T-helper 1 cell (primary cell): Measurements from ENCODE around the gene KCTD13.
"Not testable (repeated sequence)": the region's sequence is repeated elsewhere in the genome, so short reads cannot be mapped to it uniquely, and the experiment has no call there.

Experiments
- DNase-seq, 5 donors: peaks; one replicate each; pipeline ENCODE4 v3.0.0-alpha.2; 2012 to 2020

The KCTD13 gene

DNA sequence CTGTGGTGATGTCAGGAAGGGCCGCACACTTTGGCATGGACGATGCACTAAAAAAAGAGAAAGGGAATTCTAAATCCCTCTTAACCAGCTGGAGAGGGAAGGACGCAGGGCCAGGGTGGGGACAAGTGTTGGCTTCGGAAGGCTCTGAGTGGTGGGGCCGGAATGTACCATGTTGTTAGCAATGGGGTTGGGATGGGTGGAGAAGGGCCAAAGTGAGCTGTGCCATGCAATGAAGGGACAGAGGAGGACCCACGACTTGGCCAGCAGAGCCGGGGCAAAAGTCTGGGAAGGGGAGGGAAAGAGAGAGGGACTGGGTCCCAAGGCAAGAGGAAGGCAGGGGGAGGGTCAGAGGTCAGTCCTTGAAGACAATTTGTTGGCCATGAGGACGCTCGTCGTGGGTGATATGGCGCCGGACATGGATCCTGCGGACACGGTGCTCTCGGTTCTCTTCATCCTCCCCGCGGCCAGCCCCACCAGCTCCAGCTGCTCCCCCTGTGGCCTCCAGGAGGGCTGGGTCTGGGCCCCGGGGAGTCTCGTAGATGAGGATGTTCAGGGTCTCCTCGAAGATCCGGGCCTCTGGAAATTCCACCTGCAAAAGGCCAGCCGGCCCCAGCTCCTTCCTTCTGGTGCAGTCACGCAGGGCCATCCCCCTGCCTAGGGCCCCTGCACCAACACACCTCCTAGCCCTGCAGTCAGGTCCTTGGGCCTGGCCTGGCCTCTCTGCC lies 19.3 kb downstream of the KCTD13 start:
- no peak for DNase-seq

DNA sequence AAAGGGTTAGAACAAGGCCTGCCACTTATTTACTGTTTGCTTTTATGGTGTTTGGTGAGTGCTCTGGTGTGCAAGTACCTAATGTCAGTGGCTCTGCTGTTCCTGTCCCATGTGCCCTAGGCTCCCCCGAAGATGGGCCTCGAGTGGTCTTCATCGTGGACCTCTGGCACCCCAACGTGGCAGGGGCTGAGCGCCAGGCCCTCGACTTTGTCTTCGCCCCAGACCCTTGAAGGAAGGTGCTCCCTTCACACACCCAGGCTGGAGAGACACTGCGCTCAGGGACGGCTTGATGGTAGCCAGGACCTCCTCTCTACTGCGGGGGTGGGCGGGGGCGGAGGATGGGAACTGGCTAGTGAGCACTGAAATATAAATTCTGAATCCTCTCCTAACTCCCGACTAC lies 20.4 kb downstream of the KCTD13 start:
- no peak for DNase-seq

DNA sequence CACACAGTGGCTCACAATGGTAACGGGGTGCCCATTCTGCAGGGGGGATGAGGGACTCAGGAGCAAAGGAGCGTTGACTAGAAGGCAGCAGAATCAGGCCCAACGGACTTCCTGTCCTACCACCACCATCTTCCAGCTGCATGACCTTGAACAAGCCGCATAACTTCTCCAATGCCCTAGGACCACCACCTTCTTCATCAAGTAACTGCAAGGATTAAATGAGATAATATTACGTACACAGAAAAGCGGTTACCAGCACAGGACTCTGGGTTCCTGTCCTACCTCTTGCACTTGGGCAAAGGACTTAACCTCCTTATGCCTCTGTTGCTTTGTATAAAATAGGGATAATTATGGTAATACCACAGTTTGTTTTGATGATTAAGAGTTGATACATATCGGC lies 21.1 kb downstream of the KCTD13 start:
- no peak for DNase-seq

DNA sequence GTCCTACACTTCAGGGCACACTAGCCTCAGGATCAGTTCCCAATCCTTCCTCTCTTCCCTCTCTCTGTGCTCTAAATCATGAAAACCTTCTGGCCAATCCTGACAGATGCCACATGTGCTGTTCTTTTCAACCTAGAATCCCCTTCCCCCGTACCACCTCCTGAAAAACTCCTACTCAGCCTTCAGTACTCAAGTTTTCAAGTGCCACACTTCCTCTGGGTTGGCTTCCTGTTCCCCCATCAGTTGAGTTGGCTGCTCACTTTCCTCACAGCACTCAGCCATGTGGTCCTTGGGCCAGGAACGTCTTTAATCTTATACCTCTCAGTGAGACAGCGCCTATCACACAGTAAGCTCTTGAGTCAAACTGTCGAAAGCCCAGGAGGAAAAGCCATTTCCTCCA lies 22.4 kb downstream of the KCTD13 start:
- DNase-seq = no peak

DNA sequence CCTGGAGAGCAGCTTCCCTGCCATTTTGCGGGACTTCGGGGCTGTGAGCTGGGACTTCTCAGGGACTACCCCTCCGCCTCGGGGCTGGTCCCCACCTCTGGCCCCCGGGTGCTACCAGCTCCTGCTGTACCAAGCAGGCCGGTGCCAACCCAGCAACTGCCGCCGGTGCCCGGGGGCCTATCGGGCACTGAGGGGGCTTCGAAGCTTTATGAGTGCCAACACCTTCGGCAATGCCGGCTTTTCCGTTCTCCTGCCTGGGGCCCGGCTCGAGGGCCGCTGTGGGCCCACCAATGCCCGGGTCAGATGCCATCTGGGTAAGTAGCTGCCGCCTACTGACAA lies 24.4 kb downstream of the KCTD13 start:
- no peak for DNase-seq

DNA sequence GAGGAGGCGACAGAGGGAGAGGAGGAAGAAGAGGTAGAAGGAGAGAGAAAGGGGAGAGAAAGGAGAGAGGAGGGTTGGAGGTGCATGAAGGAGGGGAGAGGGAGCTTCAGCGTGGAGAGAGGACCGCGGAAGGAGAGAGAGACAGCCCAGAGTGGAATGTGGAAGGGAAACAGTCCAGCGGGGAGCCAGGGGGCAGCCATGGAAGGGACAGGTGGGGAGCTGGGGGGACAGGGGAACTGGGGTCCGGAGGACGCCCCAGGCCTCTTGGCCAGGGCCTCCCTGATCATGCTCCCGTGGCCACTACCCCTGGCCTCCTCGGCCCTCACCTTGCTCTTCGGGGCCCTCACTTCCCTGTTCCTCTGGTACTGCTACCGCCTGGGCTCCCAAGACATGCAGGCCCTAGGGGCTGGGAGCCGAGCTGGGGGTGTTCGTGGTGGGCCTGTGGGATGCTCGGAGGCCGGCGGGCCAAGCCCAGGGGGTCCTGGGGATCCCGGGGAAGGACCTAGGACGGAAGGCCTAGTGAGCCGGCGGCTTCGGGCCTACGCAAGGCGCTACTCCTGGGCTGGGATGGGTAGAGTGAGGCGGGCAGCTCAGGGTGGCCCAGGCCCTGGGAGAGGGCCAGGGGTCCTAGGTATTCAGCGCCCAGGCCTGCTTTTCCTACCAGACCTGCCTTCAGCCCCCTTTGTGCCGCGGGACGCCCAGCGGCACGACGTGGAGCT lies 25.0 kb downstream of the KCTD13 start:
- DNase-seq = no peak

DNA sequence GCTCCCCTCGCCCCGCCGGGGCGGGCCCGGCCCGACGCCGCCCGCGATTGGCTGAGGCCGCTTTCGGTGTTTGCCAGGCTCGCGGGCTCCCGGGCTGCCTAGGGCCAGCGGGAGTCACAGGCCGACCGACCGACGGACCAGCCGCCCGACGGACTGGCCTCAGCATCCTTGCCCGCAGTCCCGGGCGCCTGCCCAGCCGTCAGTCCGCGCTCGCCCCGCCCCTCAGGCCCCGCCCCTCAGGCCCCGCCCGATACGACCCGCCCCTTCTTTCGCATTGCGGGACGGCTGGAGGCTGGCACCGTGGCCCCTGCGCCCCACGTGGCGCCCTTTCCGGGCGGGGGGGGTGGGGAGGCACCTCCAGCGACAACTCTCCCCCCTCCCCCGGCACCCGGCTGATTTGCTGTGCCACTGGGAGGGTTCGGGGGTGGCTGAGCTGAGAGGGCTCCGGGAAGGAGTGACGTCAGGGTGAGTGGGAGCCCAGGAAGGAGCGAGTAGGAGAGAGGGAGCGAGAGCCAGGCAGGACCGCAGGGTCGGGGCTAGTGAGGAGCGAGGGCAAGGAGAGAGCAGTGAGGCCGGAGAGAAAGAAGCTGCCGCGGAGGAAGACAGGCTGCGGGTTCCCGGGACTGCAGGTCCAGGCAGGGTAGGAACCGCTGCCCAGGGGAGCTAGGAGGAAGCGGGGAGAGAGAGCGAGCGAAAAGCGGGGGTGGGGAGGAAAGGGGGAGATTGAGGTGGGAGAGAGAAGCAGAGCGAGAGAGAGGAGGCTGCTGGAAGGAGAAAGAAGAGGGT lies 25.7 kb downstream of the KCTD13 start, which contains the start of gene ASPHD1:
ASPHD1 (plus strand) TSS at position 387 of the 786 bp plus-strand sequence. CDS start 484 bp downstream, outside the sequence.
- peak in 4 of 5 donors; percentile 42 to 69 (median 51) for DNase-seq

DNA sequence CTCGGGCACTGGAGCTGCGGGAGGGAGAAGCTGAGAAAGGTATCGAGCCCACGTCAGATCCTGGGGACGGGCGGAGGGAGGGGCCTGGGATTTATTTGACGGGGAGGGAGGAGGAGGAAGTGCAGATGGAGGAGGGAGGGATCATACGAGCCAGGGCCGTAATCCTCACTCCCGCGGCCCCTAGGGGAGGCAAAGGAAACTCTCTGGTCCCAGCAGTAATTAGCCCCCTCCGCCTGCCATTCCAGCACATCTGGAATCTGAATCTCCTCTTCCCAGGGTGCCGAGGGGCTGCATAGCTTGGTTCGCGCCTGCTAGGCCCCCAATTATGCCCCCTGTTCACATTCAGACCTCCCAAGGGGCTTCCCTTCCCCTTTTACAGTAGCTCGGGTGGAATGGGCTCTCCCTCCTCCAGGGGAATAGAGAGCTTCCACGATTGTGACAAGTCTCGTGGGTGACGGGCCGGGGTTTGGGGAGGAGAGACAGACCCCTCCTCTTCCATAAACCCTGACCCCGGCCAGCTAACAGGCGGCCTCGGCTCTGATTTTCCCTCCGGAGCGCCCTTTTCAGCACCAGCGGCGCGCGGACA lies 26.4 kb downstream of the KCTD13 start, which contains the start of gene SEZ6L2:
SEZ6L2 (minus strand) TSS at position 35 of the 586 bp plus-strand sequence. CDS start 531 bp downstream, outside the sequence.
- DNase-seq = peak in 3 of 5 donors; percentile 50 to 76 (median 68)

DNA sequence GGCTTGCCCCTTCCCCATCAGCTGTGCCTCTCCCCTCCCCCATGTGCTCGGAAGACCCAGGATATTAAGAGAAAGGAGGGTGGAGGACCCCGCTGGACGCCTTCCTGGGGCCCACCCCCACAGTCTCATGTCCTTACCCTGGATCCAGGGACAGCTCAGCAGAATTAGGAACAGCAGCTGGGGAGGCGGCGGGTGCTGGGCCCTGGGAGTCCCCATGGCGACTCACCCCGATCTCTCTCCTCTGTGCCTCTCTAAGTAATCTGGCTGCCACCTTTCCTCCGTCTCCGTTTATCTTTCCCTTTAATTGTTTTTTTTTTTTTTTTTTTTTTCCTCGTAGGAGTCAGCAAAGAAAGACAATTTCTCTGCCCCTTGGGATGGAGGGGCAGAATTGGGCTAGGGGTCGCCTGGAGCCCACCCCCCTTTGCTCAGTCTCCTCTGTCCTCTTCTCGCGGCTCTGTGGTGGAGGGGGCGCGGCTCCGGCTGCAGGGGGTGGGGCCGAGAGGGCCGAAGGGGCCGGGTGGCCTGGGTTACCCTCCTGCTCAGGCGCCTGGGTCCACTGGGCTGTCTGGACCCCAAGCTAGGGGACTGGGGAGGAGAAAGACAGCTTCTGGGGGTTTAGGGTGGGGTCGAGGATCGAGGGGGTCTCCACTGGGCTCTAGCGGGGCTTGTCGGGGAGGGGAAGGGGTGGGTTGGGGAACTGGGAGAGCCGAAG lies 27.1 kb downstream of the KCTD13 start:
- DNase-seq = no peak

DNA sequence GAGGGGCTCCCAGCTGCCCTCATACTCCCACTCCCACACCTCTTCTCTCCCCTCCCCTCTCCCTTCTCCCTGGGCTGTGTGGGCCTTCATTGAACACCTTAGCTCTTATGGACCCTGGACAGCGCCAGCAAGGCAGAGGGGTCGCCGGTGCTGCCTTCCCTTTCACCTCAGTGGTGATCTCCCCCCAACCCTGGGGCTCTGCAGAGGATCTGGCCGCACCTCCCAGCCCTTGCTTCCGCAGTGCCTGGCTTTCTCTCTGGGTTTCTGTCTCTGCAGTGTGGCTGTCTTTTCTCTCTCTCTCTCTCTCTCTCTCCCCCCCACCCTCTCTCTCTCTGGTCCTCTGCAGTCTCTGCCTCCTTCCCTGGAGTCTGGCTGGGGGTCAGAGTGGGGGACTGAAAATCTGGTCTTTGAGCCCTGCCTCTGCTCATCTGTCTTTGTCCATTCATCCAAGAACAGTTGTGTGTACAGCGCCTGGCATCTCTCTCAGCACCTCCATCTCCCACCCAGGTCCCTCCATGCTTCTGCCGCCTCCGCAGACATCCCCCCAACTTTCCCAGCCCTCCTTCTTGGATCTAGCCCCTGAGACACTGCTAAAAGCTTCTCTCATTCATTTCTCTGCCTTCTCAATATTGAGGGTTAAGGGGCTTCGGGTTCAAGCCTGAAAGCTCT lies 27.8 kb downstream of the KCTD13 start:
- DNase-seq = no peak

DNA sequence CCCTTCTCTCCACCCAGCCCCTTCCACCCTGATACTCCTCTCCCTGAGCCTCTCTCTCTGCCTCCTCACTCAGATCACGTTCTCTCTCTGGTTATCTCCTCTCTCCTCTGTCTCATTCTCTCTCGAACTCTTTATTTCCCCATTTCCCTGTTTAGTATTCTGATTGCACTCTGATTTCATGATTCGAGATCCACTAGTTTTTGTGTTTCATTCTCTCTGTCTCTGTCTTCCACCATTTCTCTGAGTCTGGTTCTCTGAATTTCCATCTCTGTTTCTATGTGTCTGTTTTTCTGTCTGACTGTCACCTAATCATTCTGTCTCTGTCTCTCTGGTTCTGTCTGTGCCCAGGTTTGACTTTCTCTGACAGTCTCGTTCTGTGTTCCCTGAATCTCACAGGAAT lies 28.7 kb downstream of the KCTD13 start:
- DNase-seq = no peak

DNA sequence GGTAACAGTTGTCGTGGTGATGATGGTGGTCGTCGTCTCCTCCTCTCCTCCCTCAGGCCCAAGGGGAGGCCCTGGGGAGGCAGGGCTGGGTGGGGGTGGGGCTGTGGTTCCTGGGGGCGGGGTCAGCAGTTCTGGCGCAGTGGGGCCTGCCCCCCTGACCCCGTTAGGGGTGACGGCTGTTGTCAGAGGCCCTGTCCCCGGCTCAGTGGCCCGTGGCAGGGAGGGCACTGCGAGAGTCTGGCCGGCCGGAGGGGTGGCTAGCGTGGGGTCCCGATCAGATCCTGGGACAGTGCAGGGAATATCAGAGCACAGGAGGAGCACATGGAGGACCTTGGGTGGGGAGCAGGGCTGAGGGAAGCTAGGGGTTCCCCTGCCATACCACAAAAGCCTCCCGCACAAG lies 29.2 kb downstream of the KCTD13 start:
- no peak for DNase-seq

DNA sequence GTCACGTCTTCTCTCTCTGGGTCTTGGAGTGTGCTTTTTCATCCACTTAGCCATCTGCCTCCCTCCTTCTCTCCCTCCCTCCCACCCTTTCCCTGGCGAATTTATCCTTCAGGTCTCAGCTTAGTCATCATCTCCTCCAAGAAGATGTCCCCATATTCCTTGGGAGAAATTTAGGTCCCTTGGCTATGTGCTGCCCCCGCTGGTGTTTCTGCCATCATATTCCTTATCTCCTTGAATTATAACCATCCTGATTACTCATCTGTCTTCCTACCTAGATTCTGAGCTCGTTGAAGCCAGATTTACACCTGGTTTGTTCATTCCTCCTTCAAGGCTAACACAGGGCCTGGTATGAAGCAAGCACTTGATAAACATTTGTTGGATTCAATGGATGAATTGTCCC lies 31.7 kb downstream of the KCTD13 start:
- DNase-seq = no peak

DNA sequence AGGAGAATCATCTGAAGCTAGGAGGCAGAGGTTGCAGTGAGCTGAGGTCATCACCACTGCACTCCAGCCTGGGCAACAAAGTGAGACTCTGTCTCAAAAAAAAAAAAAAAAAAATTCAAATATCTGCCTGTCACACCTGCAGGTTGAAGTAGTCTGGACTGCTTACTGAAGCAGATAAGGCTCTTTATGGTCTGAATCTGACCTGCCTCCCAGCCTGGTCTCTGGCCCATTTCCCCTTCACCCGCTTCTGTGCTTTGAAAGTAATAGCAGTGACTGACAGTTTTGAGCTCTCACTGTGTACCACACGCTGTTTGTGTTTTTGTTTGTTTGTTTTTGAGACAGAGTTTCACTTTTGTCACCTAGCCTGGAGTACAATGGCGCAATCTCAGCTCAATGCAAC lies 32.5 kb downstream of the KCTD13 start:
- DNase-seq = no peak

DNA sequence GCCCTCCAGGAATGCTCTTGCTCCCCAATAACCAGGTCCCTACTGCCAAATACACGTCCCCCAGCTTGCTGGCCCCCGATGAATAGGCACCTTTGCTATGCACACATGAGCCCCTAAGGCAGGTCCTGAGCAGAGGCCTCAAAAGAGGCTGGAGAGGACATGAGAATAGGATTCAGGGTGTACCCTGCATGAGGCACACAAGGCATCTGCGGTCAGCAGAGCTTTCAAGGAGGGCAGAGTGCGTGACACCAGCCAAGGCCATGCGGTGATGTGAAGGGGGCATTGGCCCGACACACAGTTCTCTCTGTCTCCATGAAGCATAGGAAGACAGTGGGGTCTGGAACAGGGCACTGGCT lies 33.6 kb downstream of the KCTD13 start:
- no peak for DNase-seq

DNA sequence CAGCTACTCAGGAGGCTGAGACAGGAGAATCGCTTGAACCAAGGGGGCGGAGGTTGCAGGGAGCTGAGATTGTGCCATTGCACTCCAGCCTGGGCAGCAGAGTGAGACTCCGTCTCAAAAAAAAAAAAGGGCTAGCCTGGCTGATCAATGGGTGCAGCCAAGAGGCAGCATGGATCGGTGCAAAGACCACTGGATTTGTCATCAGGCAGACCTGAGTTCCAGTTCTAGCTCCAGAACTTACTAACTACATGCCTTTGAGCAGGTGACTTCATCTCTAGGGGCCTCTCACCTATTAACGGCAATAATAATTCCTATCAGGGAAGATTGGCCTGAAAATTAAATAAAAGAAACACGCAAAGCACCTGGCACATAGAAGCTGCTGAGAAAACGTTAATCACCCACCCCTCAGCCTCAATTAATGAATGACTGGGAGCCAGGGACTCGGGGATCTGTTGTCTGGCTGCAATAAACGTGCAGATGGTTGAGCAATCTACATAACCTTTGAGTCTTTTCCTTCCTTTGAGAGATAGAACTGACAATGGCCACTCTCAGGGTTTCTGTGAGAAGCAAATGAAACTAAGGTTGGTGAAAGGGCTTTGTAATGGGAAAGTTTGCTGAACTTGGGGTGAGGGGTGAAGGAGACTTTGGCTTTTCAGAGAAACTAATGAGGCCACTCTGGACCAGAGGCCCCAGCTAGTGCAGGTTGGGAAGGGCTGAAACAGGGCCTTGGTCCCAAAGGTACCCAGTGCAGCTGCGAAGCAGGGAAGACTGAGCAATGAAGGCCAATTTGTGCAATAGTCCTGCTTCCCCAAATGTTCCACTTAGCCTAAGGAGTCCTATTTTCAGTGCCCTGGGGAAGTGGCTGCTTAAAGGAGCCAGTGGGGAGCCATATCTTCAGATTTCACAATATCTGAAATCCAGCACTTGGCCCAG lies 34.2 kb downstream of the KCTD13 start:
- no peak for DNase-seq

DNA sequence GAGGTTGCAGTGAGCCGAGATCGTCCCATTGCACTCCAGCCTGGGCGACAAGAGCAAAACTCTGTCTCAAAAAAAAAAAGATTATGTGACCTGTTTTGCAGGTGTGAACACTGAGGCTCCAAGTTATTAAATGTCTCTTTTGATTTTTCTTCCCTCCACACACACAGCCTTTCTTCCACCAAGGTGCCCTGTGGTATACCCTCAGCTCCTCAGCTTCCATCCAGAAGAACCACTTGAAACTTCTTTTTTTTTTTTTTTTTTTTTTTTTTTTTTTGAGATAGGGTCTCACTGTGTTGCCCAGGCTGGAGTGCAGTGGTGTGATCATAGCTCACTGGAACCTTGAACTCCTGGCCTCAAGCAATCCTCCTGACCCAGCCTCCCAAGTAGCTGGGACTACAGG lies 36.7 kb downstream of the KCTD13 start:
- not testable (repeated sequence) for DNase-seq

DNA sequence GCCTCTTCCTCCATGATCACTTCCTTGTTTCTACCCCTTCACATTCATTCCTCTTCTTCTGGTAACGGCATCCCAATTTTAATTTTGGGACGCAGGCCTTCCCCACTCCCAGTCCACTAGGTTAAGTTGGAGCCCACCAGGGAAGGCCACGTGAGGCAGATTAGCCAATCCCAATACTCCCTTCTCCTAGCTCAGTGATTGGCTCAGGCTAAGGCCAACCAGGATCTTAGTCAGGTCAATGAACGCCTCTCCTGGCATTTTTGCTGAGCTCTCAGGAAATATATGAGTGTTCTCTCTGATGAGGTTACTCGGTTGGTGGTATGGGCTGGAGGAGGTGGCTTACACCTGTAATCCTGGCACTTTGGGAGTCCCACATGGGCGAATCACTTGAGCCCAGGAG lies 42.0 kb downstream of the KCTD13 start:
- no peak for DNase-seq

DNA sequence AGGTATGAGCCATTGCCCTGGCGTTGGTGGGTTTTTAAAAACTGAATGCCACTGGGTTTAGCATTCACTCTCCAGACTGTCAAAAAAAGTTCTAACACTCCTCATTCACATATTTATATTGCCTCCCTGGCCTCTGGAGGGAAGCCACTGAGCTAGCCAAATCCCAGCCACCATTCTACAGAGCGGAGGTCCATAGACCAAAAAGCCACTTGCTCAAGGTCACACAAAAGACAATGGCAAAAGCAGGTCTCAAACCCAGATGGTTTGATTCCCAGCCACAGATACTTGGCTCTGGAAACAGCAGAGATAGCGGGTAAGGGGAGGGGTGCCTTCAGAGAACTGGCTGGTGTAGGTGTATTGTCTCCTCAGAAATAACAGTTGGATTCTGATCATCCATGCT lies 45.0 kb downstream of the KCTD13 start:
- no peak for DNase-seq

DNA sequence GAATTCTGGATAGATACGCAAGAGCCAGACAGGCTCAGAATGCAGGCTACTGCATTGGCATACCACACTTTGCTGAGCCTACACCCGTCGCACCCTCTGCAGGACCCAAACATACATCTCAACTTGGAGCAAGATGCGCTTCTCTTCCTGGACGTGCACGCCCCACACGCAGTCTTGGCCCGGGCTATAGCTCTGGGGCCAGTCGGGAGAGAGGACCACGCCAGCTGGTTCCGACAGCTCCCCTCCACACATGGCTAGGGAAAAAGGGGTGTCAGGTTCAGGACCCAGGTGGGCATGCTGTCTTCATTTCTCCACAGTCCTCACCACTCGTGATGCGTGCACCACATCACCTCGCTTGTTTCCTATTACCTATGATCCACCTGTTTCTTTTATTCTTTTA lies 47.9 kb downstream of the KCTD13 start:
- DNase-seq = no peak
